GM19238 (cell line): ENCODE measurements around the gene CNBP.

Experiments
- DNase-seq: peaks from one replicate; pipeline ENCODE4 v3.0.0; 2011; ENCODE audit warnings: low spot score; ENCODE audit not compliant: insufficient read length

The CNBP gene

GRCh38 chr3:129131465-129132088 is 52.1 kb downstream of the CNBP start:
- DNase-seq = no peak

DNA sequence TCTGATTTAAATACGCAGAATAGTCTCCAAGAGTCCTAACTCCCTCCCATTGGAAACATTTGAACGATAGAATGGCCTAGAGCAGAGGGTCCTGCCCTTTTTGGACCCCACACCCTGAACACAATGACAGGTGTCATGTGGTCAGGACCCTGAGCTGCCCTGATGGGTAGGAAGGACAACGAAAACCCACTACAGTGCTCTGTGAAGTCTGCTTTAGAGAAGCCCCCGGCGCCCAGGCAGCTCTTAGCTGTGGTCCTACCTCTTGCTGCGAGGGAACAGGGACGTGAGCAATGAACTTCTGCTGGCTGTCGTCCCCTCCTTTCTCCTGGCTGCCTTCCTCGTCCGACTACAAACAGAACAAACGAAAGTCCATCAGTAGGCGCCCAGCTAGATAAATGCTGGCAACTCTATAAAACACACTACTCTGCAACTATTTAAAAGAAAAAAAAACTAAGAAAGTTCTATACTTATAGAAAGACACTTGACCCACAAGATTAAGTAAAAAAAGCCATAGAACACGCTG is 53.3 kb downstream of the CNBP start:
- no peak for DNase-seq

DNA sequence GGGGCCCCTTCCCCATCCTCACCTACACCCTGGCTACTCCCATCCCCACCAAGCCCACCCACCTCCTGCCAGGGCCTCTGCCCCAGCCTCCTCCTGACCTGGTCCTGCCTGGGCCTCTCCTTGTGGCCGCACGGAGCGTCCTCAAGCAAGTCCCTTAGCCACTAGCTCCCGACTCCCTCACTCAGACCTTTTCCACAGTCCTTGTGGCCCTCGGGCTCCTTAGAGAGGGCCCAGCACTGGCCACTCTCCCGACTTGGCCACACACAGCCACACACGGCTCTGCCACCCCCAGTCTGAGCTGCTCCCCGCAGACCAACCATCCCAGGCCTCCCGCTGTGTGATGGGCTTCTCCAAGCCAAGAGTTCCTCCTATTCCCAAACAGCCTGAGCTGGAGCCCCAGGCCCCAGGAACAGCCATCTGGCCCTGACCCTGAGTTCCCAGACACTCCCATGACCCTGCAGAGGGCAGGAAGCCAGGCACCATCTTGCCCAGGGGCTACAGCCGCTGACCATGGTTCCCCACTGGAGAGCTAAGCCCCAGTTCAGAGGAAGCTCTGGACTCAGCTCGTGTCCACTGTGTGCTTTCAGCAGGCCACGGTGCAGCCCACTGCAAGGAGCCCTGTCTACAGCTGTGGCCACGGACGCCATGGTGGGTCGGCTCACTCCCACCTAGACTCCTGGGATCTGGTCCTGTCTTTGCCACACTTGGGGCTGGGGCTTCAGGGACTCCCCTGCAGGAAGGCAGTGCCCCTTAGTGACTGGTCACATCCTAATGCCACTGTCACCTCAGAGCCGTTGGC is 55.1 kb downstream of the CNBP start:
- DNase-seq = no peak

- DNase-seq = no peak
Measured at GRCh38 chr3:129126726-129127280, 56.9 kb downstream of the CNBP start.

DNA sequence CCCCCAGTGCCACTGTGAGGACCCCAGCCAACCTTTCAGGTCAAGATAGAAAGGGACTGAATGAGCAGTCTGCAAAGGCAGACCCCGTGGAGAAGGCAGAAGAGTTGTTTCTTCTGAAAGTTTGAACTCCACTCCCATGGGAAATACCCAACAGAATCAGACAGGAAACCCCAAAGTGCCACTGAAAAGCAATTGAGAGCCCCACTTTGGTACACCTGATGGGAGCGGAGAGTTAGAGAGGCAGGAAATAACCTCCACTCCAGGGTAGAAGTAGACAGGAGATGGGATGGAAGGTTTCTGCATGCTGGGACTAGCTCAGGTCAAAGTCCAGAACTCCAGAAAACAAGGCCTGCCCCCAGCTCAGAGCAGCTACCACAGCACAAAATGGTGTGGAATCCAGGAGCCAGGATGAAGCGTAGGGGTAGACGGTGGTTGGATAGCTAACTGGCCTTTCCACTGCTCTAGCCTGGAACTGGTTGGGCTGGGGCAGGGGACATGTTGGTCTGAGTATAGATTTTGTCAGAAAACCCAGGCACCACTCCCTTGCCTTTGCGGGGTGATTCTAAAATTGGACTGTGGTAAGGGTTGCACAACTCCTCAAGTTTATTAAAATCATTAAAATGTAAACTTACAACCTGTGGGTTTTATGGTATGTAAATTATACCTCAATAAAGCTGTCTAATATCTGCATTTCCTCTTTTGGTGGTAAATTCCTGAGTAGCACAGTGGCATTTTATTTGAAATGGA is 60.2 kb downstream of the CNBP start:
- no peak for DNase-seq

GRCh38 chr3:129122412-129123011 is 61.2 kb downstream of the CNBP start:
- no peak for DNase-seq

GRCh38 chr3:129121792-129122411 is 61.8 kb downstream of the CNBP start, which contains the start of gene RAB43:
Gene RAB43 (minus strand): TSS chr3:129121804. CDS start chr3:129121489, 315 bp downstream.
- peak; percentile 91 for DNase-seq

- DNase-seq = no peak
Measured at GRCh38 chr3:129121016-129121791, 62.5 kb downstream of the CNBP start.

DNA sequence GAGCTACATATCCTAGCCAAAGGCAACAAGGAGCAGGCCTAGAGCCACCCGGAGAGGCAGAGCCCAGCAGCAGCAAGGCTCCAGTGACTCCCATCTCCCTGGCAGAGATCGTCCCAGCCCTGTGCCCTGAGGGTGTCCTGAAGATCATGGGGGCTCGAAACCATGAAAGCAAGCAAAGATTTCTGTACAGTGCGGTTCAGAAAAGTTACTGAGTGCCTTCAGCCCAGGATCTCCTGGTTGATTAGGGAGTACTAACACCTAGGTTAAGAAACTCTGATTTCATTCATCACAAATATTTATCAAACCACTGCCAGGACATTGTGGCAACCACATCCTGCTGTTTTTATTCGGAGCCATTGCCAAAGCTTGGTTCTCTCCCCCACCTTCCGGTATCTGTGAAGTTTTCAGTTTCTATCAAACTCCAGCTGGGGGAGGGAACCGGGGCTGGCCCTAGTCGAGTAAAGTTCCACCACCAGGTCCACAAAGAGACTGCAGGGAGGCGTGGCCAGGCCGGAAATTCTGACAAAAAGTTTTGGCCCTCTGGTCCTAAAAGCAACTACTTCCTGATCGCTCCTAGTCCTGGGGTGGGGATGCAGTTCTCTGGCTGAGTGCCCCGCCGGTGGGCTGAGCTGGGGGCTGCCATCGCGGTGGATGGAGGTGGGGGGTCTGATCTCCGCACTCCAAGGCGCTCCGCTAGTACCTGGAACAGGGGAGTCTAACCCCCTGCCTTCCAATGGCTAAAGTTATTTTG is 63.3 kb downstream of the CNBP start:
- peak; percentile 93 for DNase-seq

GRCh38 chr3:129119365-129120100 is 64.2 kb downstream of the CNBP start:
- no peak for DNase-seq

DNA sequence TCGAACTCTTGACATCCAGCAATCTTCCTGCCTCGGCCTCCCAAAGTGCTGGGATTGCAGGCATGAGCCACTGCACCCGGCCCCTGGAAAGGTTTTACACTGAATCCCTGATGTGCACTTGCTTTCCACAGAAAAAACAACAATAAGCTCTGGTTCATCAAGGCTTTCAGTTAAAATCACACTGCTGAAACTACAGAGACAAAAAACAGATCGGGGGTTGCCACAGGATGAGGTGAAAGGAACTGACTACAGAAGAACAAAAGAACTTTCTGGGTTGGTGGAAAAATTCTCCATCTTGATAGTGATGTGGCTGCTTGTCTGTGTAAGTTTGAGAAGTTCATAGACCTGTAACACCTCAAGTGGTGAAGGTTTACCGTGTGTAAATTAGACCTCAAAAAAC is 65.0 kb downstream of the CNBP start:
- no peak for DNase-seq
